CD4-positive, alpha-beta memory T cell (primary cell): ENCODE data around the gene TLX1. TPM values are rescaled to one million over a fixed set of nuclear protein-coding genes. Genes with fewer than 3 reads are reported as not detected.

Experiments
- CTCF ChIA-PET: fragments of 350-600 bp; sonication (Branson Sonifier 250); formaldehyde crosslinking; loops from one replicate; lab custom pipeline; 2021; ENCODE audit warnings: inconsistent platforms; ENCODE audit not compliant: partially characterized antibody; lab: Charles Lee
- POLR2A ChIA-PET: fragments of 350-600 bp; sonication (Branson Sonifier 250); formaldehyde crosslinking; loops from one replicate; lab custom pipeline; 2021; ENCODE audit not compliant: partially characterized antibody; lab: Charles Lee
- DNase-seq, 5 donors: peaks; one replicate each; pipeline versions ENCODE4 v3.0.0 to v3.0.0-alpha.2; 2020 to 2022; ENCODE audit warnings: mixed read lengths in 1 of 5
- H3K27ac ChIP-seq: one replicate; pipeline ENCODE4 v1.7.0; 2013; ENCODE audit warnings: low read depth, low read length
- H3K27me3 ChIP-seq: 2 replicates; pipeline ENCODE4 v1.7.0; 2013; ENCODE audit warnings: mild to moderate bottlenecking, low read length, moderate library complexity; ENCODE audit not compliant: insufficient read depth
- H3K36me3 ChIP-seq: 2 replicates; pipeline ENCODE4 v1.7.0; 2013; ENCODE audit warnings: mild to moderate bottlenecking, low read length, moderate library complexity; ENCODE audit not compliant: insufficient read depth
- H3K4me1 ChIP-seq: 2 replicates; pipeline ENCODE4 v1.7.0; 2013; ENCODE audit warnings: mild to moderate bottlenecking, low read length, moderate library complexity; ENCODE audit not compliant: insufficient read depth
- H3K4me3 ChIP-seq, 2 donors: one replicate each; pipeline ENCODE4 v1.7.0; 2013; ENCODE audit warnings: low read length in 2 of 2, mild to moderate bottlenecking in 1 of 2
- H3K9me3 ChIP-seq, 2 donors: one replicate each; pipeline ENCODE4 v1.7.0; 2013; ENCODE audit warnings: low read length in 2 of 2, control low read depth in 1 of 2; ENCODE audit not compliant: control insufficient read depth in 1 of 2
- H3K27ac Mint-ChIP-seq, 7 donors: one replicate each; pipeline ENCODE4 v1.8.0; 2020 to 2021; ENCODE audit warnings: mixed read lengths in 7 of 7, mild to moderate bottlenecking in 6 of 7, inconsistent platforms in 3 of 7, moderate library complexity in 3 of 7
- H3K27me3 Mint-ChIP-seq, 2 donors: one replicate each; pipeline ENCODE4 v1.8.0; 2020 to 2021; ENCODE audit warnings: mixed read lengths in 2 of 2
- H3K36me3 Mint-ChIP-seq, 2 donors: one replicate each; pipeline ENCODE4 v1.8.0; 2020 to 2021; ENCODE audit warnings: mixed read lengths in 2 of 2, inconsistent platforms in 1 of 2, mild to moderate bottlenecking in 1 of 2
- H3K4me1 Mint-ChIP-seq, 4 donors: one replicate each; pipeline ENCODE4 v1.8.0; 2020 to 2021; ENCODE audit warnings: mixed read lengths in 4 of 4, mild to moderate bottlenecking in 1 of 4
- H3K4me3 Mint-ChIP-seq, 8 donors: one replicate each; pipeline ENCODE4 v1.8.0; 2020 to 2021; ENCODE audit warnings: mixed read lengths in 8 of 8, mild to moderate bottlenecking in 7 of 8, moderate library complexity in 6 of 8, inconsistent platforms in 3 of 8
- H3K9me3 Mint-ChIP-seq, 8 donors: one replicate each; pipeline ENCODE4 v1.8.0; 2020 to 2021; ENCODE audit warnings: mixed read lengths in 8 of 8, mild to moderate bottlenecking in 5 of 8, inconsistent platforms in 3 of 8, moderate library complexity in 1 of 8
- intact Hi-C: fragments of 100-400 bp; cut with micrococcal nuclease; formaldehyde crosslinking; loops from one replicate; pipeline ENCODE4 v1.15.1; 2023
- polyA plus RNA-seq, 2 donors: library from polyadenylated mRNA; unstranded; fragments of 300-500 nt; fragmentation: Illumina TruSeq; gene quantifications; one replicate each; pipeline ENCODE4 v1.2.3, GENCODE V29; 2021
- total RNA-seq, 2 experiments: library from RNA; stranded (reverse); gene quantifications; one replicate each; pipeline ENCODE4 v1.2.3, GENCODE V29; 2021

Gene TLX1
- total and polyA plus RNA-seq, 4 experiments from 2014 or later = not detected

DNA sequence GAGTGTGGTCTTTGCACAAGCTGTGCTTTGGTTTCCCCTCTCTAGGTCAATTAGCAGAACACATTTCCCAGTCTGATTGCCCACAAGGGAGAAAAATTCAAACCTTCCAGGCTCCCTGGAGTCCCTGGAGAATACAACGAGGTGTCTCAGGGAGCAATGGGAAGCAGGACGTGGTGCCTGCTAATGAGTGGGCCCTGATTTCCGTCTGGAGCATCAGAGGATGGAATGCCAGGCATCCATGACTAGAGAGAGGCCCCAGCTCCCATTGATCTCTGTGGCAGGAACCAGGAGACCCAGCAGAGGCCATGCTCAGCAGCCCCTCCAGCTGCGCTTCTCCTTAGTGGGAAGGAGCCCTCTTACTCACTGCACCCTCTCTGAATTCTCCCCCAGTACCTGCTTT lies 33.2 kb upstream of the TLX1 start:
- Histone ChIP-seq H3K36me3 (no peaks in the 10 kb centered on the region), H3K4me1 (no peaks in the 10 kb centered on the region), H3K9me3 (no peaks in the 10 kb centered on the region), H3K27ac (no peak overlapping the region), H3K27me3 (peaks cover 5% of the 10 kb centered on the region), H3K4me3 (no peak overlapping the region)
- Mint-ChIP-seq H3K27ac (no peak overlapping the region), H3K27me3 (peaks cover 30 to 49% of the 10 kb centered on the region in 2 donors), H3K9me3 (no peaks in the 10 kb centered on the region), H3K36me3 (no peaks in the 10 kb centered on the region), H3K4me1 (no peaks in the 10 kb centered on the region), H3K4me3 (no peak overlapping the region)
- intact Hi-C loops = no loop called here
- CTCF ChIA-PET = interaction anchor here (1.0 to 15.5 kb wide), 6 partner anchors 9 to 50 kb away, joined by 3 to 463 read pairs (median 13); no protein-coding TSS in a partner anchor
- DNase-seq = no peak
- POLR2A ChIA-PET = no interaction called here

DNA sequence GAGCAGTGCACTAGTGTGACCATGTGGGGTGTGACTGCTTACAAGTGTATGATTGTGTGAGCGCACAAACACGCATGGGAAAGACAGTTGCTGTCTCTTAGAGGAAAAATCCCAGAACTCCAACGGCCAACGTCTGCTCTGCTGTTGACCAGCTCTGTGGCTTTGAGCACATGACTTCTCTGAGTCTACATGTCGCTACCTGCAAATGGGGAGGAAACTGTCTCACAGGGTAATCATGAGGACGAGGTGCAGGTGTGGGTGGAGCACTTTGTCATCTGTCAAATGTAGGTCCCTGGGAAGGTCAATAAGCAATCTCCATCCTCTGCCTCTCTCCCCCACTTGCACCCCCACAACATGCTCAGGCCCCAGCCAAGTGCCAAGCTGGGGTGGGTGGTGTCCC lies 31.2 kb upstream of the TLX1 start:
- H3K4me3 ChIP-seq = no peak overlapping the region
- peaks cover 8% of the 10 kb centered on the region for H3K27me3 ChIP-seq
- intact Hi-C loops = no loop called here
- no peaks in the 10 kb centered on the region for H3K36me3 ChIP-seq
- no peaks in the 10 kb centered on the region for H3K4me1 ChIP-seq
- CTCF ChIA-PET = interaction anchor here (1.0 to 15.5 kb wide), 2 partner anchors 8 to 41 kb away, joined by 3 to 463 read pairs; no protein-coding TSS in a partner anchor
- no peak overlapping the region for H3K4me3 Mint-ChIP-seq
- no peaks in the 10 kb centered on the region for H3K9me3 ChIP-seq
- POLR2A ChIA-PET = no interaction called here
- H3K27ac Mint-ChIP-seq = no peak overlapping the region
- no peaks in the 10 kb centered on the region for H3K36me3 Mint-ChIP-seq
- no peaks in the 10 kb centered on the region for H3K9me3 Mint-ChIP-seq
- DNase-seq = no peak
- no peaks in the 10 kb centered on the region for H3K4me1 Mint-ChIP-seq
- peaks cover 35 to 41% of the 10 kb centered on the region in 2 donors for H3K27me3 Mint-ChIP-seq
- H3K27ac ChIP-seq = no peak overlapping the region

DNA sequence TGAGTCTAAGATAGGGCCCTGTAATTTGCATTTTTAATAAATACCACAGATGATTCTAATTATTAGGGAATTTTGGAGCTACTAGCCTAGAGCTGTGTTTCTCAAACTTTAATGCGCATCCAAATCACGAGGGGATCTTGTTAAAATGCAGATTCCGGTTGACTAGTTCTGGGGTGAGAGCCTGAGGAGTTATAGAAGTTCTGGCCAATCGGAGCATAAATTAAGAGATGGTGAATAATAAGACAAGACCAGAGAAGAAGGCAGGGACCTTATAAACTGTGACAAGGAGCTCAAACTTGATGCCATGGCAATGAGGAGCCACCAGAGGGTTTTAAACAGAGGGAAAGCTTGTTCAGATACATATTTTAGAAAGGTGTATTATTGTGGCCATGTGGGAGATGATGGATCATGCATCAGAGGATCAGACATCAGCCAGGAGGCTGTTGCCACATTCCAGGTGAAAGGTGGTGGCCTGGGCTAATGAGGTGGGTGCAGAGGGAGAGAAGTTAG lies 29.7 kb upstream of the TLX1 start:
- no peak for DNase-seq
- H3K4me1 ChIP-seq = no peaks in the 10 kb centered on the region
- intact Hi-C loops = no loop called here
- peaks cover 8% of the 10 kb centered on the region for H3K27me3 ChIP-seq
- no peaks in the 10 kb centered on the region for H3K36me3 ChIP-seq
- no peak overlapping the region for H3K4me3 Mint-ChIP-seq
- H3K4me1 Mint-ChIP-seq = no peaks in the 10 kb centered on the region
- POLR2A ChIA-PET = no interaction called here
- no peaks in the 10 kb centered on the region for H3K36me3 Mint-ChIP-seq
- H3K4me3 ChIP-seq = no peak overlapping the region
- H3K9me3 ChIP-seq = no peaks in the 10 kb centered on the region
- H3K27me3 Mint-ChIP-seq = peaks cover 33 to 38% of the 10 kb centered on the region in 2 donors
- no peaks in the 10 kb centered on the region for H3K9me3 Mint-ChIP-seq
- no peak overlapping the region for H3K27ac ChIP-seq
- H3K27ac Mint-ChIP-seq = no peak overlapping the region
- CTCF ChIA-PET = interaction anchor here (0.6 to 15.5 kb wide), 5 partner anchors 10 to 88 kb away, joined by 3 to 463 read pairs (median 3); no protein-coding TSS in a partner anchor

DNA sequence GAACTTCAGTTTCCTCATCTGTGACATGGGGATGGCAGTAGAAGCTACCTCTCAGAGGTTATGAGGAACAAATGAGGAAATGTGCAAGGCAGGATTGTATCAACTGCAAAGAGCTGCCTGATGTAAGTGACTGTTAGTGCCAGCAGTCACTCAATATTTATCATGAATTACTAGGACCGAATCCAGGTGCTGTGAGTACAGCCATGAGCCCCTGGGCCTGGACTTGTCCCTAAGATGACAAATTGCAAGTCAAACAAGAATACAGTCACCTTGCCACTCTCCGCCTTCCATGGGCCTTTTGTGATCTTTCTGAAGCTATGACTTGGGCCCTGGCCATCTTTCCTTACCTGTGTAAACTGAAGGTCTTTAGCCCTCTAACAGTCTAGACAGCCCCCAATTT lies 27.7 kb upstream of the TLX1 start:
- Histone ChIP-seq H3K4me1 (no peaks in the 10 kb centered on the region), H3K4me3 (no peak overlapping the region)

DNA sequence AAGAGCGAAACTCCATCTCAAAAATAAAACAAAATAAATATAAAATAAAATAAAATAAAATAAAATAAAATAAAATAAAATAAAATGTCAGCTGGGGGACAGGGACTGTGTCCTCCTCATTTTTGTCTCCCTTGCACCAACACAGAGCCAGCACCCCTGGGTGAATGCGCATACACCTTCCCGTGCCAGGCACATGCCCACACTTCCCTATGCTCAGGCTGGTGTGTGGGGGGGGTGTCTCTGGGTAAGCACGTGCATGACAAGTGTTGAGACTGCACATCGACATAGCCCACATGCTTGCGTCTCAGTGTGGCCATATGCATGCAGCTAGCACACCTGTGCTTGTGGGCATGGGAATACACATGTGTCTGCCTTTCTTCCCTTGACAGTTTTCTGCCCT lies 24.7 kb upstream of the TLX1 start:
- H3K4me1 ChIP-seq = no peaks in the 10 kb centered on the region
- Mint-ChIP-seq H3K4me1 (no peaks in the 10 kb centered on the region), H3K27ac (no peak overlapping the region), H3K36me3 (no peaks in the 10 kb centered on the region), H3K4me3 (no peak overlapping the region), H3K9me3 (no peaks in the 10 kb centered on the region), H3K27me3 (peaks cover 25 to 30% of the 10 kb centered on the region in 2 donors)
- ChIA-PET POLR2A (interaction anchor here (0.6 kb wide), 1 partner anchor 588 kb away, joined by 3 read pairs; no protein-coding TSS in a partner anchor), CTCF (interaction anchor here (1.4 to 2.9 kb wide), 3 partner anchors 9 to 36 kb away, joined by 6 to 22 read pairs (median 8); no protein-coding TSS in a partner anchor)
- H3K4me3 ChIP-seq = no peak overlapping the region
- peaks cover 8% of the 10 kb centered on the region for H3K27me3 ChIP-seq
- H3K36me3 ChIP-seq = no peaks in the 10 kb centered on the region
- DNase-seq = no peak
- H3K27ac ChIP-seq = no peak overlapping the region
- no peaks in the 10 kb centered on the region for H3K9me3 ChIP-seq
- intact Hi-C loops = no loop called here

More for the DNA sequence above, 27.7 kb upstream of the TLX1 start:
- H3K9me3 ChIP-seq = no peaks in the 10 kb centered on the region
- no peak overlapping the region for H3K27ac ChIP-seq
- no peak overlapping the region for H3K27ac Mint-ChIP-seq
- POLR2A ChIA-PET = no interaction called here
- H3K4me1 Mint-ChIP-seq = no peaks in the 10 kb centered on the region
- H3K36me3 ChIP-seq = no peaks in the 10 kb centered on the region
- no peaks in the 10 kb centered on the region for H3K9me3 Mint-ChIP-seq
- CTCF ChIA-PET = interaction anchor here (1.3 to 15.5 kb wide), 3 partner anchors 8 to 38 kb away, joined by 3 to 463 read pairs (median 4); no protein-coding TSS in a partner anchor
- H3K27me3 Mint-ChIP-seq = peaks cover 36 to 37% of the 10 kb centered on the region in 2 donors
- intact Hi-C loops = no loop called here
- H3K27me3 ChIP-seq = peaks cover 8% of the 10 kb centered on the region
- H3K4me3 Mint-ChIP-seq = no peak overlapping the region
- DNase-seq = no peak
- H3K36me3 Mint-ChIP-seq = no peaks in the 10 kb centered on the region

DNA sequence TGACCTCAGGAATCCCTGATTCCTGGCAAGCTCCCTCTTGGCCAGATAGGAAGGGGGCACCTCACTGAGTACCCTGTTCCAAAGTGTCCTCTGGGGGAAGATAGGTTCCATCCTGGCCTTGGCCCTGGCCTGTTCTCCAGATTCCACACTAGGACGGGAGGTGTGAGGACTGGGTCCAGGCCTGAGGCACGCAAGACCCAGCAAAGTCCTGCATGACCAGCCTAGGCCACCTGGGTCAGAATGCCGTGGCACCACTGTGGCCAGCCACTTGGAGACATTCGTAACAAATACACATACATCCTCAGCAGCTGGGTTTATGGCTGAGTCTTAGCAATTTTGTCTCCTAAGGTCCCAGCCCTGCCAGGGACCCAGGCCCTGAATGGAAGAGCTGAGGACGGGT lies 23.3 kb upstream of the TLX1 start:
- Histone ChIP-seq H3K9me3 (no peaks in the 10 kb centered on the region), H3K27me3 (peaks cover 5% of the 10 kb centered on the region), H3K4me3 (no peak overlapping the region), H3K4me1 (no peaks in the 10 kb centered on the region), H3K27ac (no peak overlapping the region), H3K36me3 (no peaks in the 10 kb centered on the region)
- Mint-ChIP-seq H3K4me1 (no peaks in the 10 kb centered on the region), H3K27me3 (peaks cover 26 to 28% of the 10 kb centered on the region in 2 donors), H3K9me3 (no peaks in the 10 kb centered on the region), H3K4me3 (no peak overlapping the region), H3K36me3 (no peaks in the 10 kb centered on the region), H3K27ac (no peak overlapping the region)
- CTCF ChIA-PET = interaction anchor here (0.7 to 2.9 kb wide), 4 partner anchors 8 to 34 kb away, joined by 3 to 22 read pairs (median 6); no protein-coding TSS in a partner anchor
- no peak for DNase-seq
- intact Hi-C loops = no loop called here
- POLR2A ChIA-PET = no interaction called here

DNA sequence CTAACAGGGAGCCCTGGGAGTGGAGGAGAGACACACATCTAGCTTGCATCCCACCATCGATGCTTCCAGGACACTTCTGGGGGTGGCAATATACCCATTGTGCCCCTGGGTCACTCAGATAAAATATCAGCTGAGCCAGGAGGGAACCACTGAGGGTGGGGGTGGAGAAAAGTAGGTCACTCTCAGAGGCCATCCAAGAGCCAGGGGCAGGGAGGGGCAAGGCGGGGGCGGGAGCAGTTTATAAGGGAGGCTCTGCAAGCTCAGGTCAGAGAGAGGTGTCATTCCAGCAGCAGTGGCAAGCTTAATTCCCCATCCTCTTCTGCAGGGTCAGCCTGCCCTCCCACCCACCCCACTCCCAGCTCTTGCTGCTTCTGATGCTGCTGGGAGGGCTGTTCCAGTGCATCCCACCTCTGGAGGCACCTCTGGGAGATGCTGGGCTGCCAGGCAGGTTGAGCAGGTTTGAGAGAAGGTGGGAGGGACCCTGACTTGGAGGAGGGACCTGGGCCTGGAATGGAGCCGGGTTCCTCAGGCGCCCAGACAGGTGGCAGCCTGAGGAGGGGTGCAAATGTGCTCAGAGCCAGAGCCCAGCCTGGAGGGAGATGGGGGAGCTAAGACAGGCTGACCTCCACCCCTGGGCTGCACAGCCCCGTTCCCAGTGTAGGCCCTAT lies 20.1 kb upstream of the TLX1 start:
- Mint-ChIP-seq H3K27me3 (peaks cover 26 to 39% of the 10 kb centered on the region in 2 donors), H3K9me3 (no peaks in the 10 kb centered on the region), H3K36me3 (no peaks in the 10 kb centered on the region), H3K27ac (no peak overlapping the region), H3K4me1 (no peaks in the 10 kb centered on the region), H3K4me3 (no peak overlapping the region)
- ChIA-PET CTCF (no interaction called here), POLR2A (no interaction called here)
- DNase-seq = no peak
- intact Hi-C loops = no loop called here
- Histone ChIP-seq H3K36me3 (no peaks in the 10 kb centered on the region), H3K4me1 (no peaks in the 10 kb centered on the region), H3K9me3 (no peaks in the 10 kb centered on the region), H3K27ac (no peak overlapping the region), H3K4me3 (no peak overlapping the region), H3K27me3 (peaks cover 6% of the 10 kb centered on the region)
